Measurements from ENCODE around the gene AK1. TPM values are rescaled to one million over a fixed set of nuclear protein-coding genes. Genes with fewer than 3 reads are reported as not detected.
"Not testable (repeated sequence)": the region's sequence is repeated elsewhere in the genome, so short reads cannot be mapped to it uniquely, and the experiment has no call there.

Gene AK1
- total RNA-seq, 5 donors from 2014 or later (not counting 1 experiment from before 2014, with no cell fraction given): 40.5 to 54.9 (median 50.4) TPM

DNA sequence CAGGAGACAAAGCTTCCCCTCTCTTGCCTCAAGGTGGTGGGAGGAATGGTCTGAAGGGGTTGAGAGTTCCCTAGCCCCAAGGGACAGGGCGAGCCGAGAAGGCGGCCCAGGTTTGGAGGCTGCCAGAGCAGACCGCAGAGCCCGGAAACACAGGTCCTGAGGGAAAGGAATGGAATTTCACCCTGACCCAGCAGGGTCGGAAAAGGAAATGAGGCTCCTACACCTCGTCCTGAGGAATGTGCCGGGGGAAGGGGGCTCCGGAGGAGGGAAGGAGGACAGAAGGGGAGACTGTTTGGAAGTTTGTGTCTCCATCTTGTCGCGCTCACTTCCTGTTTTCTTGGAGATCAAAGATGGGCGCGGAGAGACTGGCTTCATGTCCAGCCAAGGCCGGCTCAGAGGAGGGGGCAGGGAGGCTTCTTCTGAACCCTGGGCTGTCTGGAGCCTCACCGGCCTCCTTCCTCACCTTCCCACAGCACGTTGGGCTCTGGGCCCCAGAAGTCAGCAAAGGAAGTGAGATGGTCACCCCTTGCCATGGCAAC is 32.6 kb downstream of the AK1 start:
- Mint-ChIP-seq H3K4me1 (no peaks in the 10 kb centered on the region), H3K4me3 (no peak overlapping the region), H3K27ac (no peak overlapping the region), H3K36me3 (peaks cover 12% of the 10 kb centered on the region), H3K27me3 (no peaks in the 10 kb centered on the region), H3K9me3 (peaks cover 9 to 13% (median 12%) of the 10 kb centered on the region in 3 donors)
- no peak overlapping the region for H3K27ac ChIP-seq (ENCODE audit: low read length)
- 98% methylated on average over 9 of the region's 16 CpGs for WGBS (ENCODE audit: insufficient coverage)
- no peaks in the 10 kb centered on the region for H3K27me3 ChIP-seq (replicated peaks in 1 of 2; ENCODE audit: control insufficient read depth in 2 of 2, extremely low read depth in 1 of 2, insufficient read depth in 2 of 2, low read length in 1 of 2)
- DNase-seq (no peak), ATAC-seq (replicated peaks in 1 of 4) (no peak)
- no peaks in the 10 kb centered on the region for H3K9me3 ChIP-seq
- H3K36me3 ChIP-seq (ENCODE audit: control insufficient read depth in 2 of 2, extremely low read depth in 1 of 2, insufficient read depth in 1 of 2, low read length in 1 of 2): peaks cover 4 to 11% of the 10 kb centered on the region in 2 donors
- CTCF ChIA-PET: interaction anchor here in 1 of 2 donors (0.6 kb wide), 1 partner anchor 325 kb away, joined by 8 read pairs; no protein-coding TSS in a partner anchor
- POLR2A ChIA-PET: no interaction called here
- no peaks in the 10 kb centered on the region for H3K4me1 ChIP-seq (ENCODE audit: control insufficient read depth in 1 of 2, extremely low read depth in 1 of 2, insufficient read depth in 2 of 2, low read length in 2 of 2)
- H3K4me3 ChIP-seq (ENCODE audit: control insufficient read depth in 1 of 2, extremely low read depth in 1 of 2, low read length in 1 of 2): no peak overlapping the region

DNA sequence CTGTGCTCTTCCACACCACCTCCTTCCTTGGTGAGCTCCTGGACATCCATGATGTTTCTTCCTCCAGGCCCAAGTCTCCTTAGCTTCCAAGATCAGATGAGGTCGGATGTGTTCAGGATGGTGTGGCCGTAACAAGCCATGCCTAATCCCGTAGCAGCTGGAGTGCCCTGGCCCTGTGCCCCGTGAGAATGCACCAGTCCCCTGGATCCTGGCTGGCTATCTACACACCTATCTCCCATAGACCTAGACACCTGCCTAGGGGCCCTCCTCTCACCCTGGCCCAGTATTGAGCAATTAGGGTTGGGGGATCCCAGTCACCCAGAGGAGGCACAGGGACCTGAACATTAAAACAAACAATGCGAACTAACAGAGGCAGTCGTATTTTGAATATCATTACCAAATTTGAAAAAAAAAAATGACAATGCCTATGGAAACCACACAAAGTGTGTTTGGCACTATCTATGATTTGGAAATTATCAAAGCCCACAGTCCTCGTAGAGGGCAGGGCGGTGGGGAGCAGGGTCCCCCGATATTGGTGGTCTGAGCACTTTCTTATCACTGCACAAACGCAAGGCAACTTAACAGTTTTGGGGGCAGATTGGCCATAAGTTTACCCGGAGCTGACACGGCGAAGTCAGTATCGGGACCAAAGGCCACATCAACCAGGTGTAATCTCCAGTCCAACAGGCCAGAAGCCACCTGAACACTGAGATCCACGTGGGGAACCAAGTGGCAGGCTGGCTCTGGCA is 36.2 kb downstream of the AK1 start:
- Mint-ChIP-seq H3K27ac (no peak overlapping the region), H3K4me3 (no peak overlapping the region), H3K9me3 (no peaks in the 10 kb centered on the region), H3K36me3 (peaks cover 3% of the 10 kb centered on the region), H3K27me3 (no peaks in the 10 kb centered on the region), H3K4me1 (no peaks in the 10 kb centered on the region)
- CTCF ChIA-PET: no interaction called here
- H3K27me3 ChIP-seq (replicated peaks in 1 of 2; ENCODE audit: control insufficient read depth in 2 of 2, extremely low read depth in 1 of 2, insufficient read depth in 2 of 2, low read length in 1 of 2): peaks cover 0 to 6% of the 10 kb centered on the region in 2 experiments
- H3K27ac ChIP-seq (ENCODE audit: low read length): no peak overlapping the region
- ATAC-seq (replicated peaks in 1 of 4) (no peak), DNase-seq (no peak)
- WGBS (ENCODE audit: insufficient coverage): 96% methylated on average over 10 of the region's 15 CpGs
- H3K36me3 ChIP-seq (ENCODE audit: control insufficient read depth in 2 of 2, extremely low read depth in 1 of 2, insufficient read depth in 1 of 2, low read length in 1 of 2): peaks cover 4 to 6% of the 10 kb centered on the region in 2 donors
- no peaks in the 10 kb centered on the region for H3K4me1 ChIP-seq (ENCODE audit: control insufficient read depth in 1 of 2, extremely low read depth in 1 of 2, insufficient read depth in 2 of 2, low read length in 2 of 2)
- H3K4me3 ChIP-seq (ENCODE audit: control insufficient read depth in 1 of 2, extremely low read depth in 1 of 2, low read length in 1 of 2): no peak overlapping the region
- H3K9me3 ChIP-seq: no peaks in the 10 kb centered on the region
- POLR2A ChIA-PET: no interaction called here

DNA sequence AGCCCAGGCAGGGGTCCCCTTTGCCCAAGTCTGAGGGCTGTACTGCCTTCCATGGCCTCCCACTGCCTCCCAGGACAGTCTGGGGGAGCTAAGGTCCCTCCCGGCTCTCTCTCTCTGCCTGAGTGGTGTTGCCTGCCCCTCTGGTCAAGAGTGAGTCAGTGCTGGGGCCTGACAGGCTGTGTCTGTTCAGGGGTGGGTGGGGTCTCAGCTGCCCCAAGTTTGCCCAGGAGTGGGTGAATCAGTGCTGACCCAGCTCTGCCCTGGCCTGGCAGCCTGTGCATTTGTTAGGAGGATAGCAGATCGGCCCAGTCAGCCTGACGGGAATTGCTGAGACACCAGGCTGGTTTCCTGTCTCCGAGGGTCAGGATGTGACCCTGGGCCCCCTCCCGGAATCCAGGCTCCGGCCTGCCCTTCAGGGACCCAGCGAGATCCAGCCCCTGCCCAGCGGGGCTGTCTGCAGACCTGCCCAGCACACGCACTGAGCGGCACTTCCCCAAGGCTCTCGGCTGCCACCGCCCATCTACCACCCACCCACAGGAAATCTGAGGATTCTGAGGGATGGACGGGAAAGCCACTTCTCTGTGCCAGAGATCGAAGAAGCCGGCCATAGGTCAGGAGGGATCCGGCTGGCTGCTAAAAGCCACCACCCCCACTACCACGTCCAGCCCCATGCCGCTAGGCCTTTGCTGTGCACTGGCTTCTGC is 38.9 kb downstream of the AK1 start:
- CTCF ChIA-PET: no interaction called here
- Histone ChIP-seq H3K36me3 (ENCODE audit: control insufficient read depth in 2 of 2, extremely low read depth in 1 of 2, insufficient read depth in 1 of 2, low read length in 1 of 2) (peaks cover 4 to 6% of the 10 kb centered on the region in 2 donors), H3K4me3 (ENCODE audit: control insufficient read depth in 1 of 2, extremely low read depth in 1 of 2, low read length in 1 of 2) (no peak overlapping the region), H3K4me1 (ENCODE audit: control insufficient read depth in 1 of 2, extremely low read depth in 1 of 2, insufficient read depth in 2 of 2, low read length in 2 of 2) (no peaks in the 10 kb centered on the region), H3K27me3 (replicated peaks in 1 of 2; ENCODE audit: control insufficient read depth in 2 of 2, extremely low read depth in 1 of 2, insufficient read depth in 2 of 2, low read length in 1 of 2) (peaks cover 0 to 8% of the 10 kb centered on the region in 2 experiments), H3K27ac (ENCODE audit: low read length) (no peak overlapping the region), H3K9me3 (no peaks in the 10 kb centered on the region)
- no peak for DNase-seq
- H3K27ac Mint-ChIP-seq: no peak overlapping the region
- WGBS (ENCODE audit: insufficient coverage): 81% methylated on average over 16 of the region's 18 CpGs
- peaks cover 3% of the 10 kb centered on the region for H3K36me3 Mint-ChIP-seq
- ATAC-seq (replicated peaks in 1 of 4): no peak
- POLR2A ChIA-PET: no interaction called here
- H3K4me3 Mint-ChIP-seq: no peak overlapping the region
- no peaks in the 10 kb centered on the region for H3K27me3 Mint-ChIP-seq
- H3K9me3 Mint-ChIP-seq: no peaks in the 10 kb centered on the region
- H3K4me1 Mint-ChIP-seq: peaks cover 0 to 2% (median 2%) of the 10 kb centered on the region in 3 donors

DNA sequence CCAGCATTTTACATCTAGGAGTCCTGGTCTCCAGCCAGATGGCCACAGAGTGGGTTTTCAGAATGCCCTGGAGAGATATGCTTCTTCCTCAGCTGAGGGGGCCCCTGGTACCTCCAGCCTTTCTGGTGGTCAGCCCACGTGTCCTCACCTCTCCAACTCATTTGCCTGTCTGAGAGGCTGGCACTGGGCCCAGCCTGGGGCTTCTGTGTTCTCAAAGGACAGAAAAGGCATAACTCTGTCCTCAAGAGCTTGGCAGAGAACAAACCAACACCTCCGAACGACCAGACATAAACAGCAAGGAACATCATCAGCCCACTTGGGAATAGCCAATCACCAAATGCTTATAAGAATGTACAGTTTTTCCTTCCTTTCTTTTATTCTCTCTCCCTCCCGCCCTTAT is 40.1 kb downstream of the AK1 start:
- H3K4me3 Mint-ChIP-seq: no peak overlapping the region
- no peak for ATAC-seq (replicated peaks in 1 of 4)

DNA sequence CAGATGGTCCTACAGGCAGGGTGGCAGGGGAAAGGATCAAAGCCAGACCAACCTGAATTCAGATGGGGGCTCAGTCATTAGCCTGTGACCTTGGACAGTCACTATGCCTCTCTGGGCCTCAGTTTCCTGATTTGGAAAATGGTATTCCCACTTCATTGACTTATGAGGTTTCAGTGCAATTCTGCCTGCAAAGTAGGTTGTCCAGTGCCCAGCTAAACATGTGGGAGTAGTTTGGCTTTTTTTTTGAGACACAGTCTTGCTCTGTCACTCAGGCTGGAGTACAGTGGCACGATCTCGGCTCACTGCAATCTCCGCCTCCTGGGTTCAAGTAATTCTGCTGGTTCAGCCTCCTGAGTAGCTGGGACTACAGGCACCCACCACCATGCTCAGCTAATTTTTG is 40.9 kb downstream of the AK1 start:
- 100% methylated on average over 3 of the region's 3 CpGs for WGBS (ENCODE audit: insufficient coverage)
- H3K9me3 Mint-ChIP-seq; H3K27ac Mint-ChIP-seq; H3K27ac ChIP-seq (ENCODE audit: low read length); H3K27me3 ChIP-seq (replicated peaks in 1 of 2; ENCODE audit: control insufficient read depth in 2 of 2, extremely low read depth in 1 of 2, insufficient read depth in 2 of 2, low read length in 1 of 2); H3K4me3 ChIP-seq (ENCODE audit: control insufficient read depth in 1 of 2, extremely low read depth in 1 of 2, low read length in 1 of 2); POLR2A ChIA-PET; H3K4me3 Mint-ChIP-seq; H3K27me3 Mint-ChIP-seq; H3K4me1 ChIP-seq (ENCODE audit: control insufficient read depth in 1 of 2, extremely low read depth in 1 of 2, insufficient read depth in 2 of 2, low read length in 2 of 2); H3K36me3 Mint-ChIP-seq; DNase-seq; ATAC-seq (replicated peaks in 1 of 4); H3K36me3 ChIP-seq (ENCODE audit: control insufficient read depth in 2 of 2, extremely low read depth in 1 of 2, insufficient read depth in 1 of 2, low read length in 1 of 2); H3K9me3 ChIP-seq: not testable (repeated sequence)
- CTCF ChIA-PET: interaction anchor here in 1 of 2 donors (0.6 kb wide), 1 partner anchor 102 kb away, joined by 3 read pairs; no protein-coding TSS in a partner anchor
- peaks cover 7 to 11% (median 10%) of the 10 kb centered on the region in 3 donors for H3K4me1 Mint-ChIP-seq

More for the DNA sequence above, 40.1 kb downstream of the AK1 start:
- H3K27ac Mint-ChIP-seq: no peak overlapping the region
- H3K36me3 ChIP-seq (ENCODE audit: control insufficient read depth in 2 of 2, extremely low read depth in 1 of 2, insufficient read depth in 1 of 2, low read length in 1 of 2): peaks cover 4 to 6% of the 10 kb centered on the region in 2 donors
- H3K4me1 ChIP-seq (ENCODE audit: control insufficient read depth in 1 of 2, extremely low read depth in 1 of 2, insufficient read depth in 2 of 2, low read length in 2 of 2): peaks cover 2% of the 10 kb centered on the region in 2 experiments
- H3K27me3 ChIP-seq (replicated peaks in 1 of 2; ENCODE audit: control insufficient read depth in 2 of 2, extremely low read depth in 1 of 2, insufficient read depth in 2 of 2, low read length in 1 of 2): peaks cover 0 to 8% of the 10 kb centered on the region in 2 experiments
- no peak for DNase-seq
- peaks cover 3 to 8% (median 8%) of the 10 kb centered on the region in 3 donors for H3K4me1 Mint-ChIP-seq
- no peak overlapping the region for H3K27ac ChIP-seq (ENCODE audit: low read length)
- no peak overlapping the region for H3K4me3 ChIP-seq (ENCODE audit: control insufficient read depth in 1 of 2, extremely low read depth in 1 of 2, low read length in 1 of 2)
- H3K9me3 Mint-ChIP-seq: no peaks in the 10 kb centered on the region
- peaks cover 3% of the 10 kb centered on the region for H3K36me3 Mint-ChIP-seq
- ChIA-PET CTCF (interaction anchor here in 1 of 2 donors (0.6 kb wide), 1 partner anchor 103 kb away, joined by 3 read pairs; no protein-coding TSS in a partner anchor), POLR2A (no interaction called here)
- no peaks in the 10 kb centered on the region for H3K9me3 ChIP-seq
- WGBS (ENCODE audit: insufficient coverage): 67% methylated on average over 4 of the region's 4 CpGs
- no peaks in the 10 kb centered on the region for H3K27me3 Mint-ChIP-seq

DNA sequence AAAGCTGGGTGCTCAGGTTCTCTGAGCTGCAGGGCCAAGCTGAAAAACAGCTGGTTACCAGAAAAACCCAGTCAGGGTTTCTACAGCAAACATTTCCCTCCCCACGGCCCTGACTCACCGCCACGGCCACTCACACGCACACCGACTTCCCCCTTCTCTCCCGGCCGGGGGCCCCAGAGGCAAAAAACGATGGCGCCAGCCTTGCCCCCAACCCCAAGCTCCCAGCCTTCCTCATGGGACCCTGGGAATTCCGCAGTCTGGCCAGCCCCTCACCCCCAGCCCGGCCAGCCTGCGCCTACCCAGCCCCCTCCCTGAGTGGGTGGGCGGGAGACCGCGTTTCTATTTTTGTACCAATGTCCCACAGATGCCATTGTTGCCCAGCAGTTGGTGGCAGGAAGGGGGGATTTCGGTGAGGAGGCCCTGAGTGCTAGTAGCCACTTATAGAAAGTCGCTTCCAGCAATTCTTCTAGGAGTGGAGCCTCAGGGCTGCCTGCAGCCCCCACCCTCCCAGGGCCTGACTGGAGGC is 41.4 kb downstream of the AK1 start:
- ATAC-seq (replicated peaks in 1 of 4) (no peak), DNase-seq (peak in 1 of 35 experiments; percentile 24)
- Mint-ChIP-seq H3K4me1 (peaks cover 7 to 11% (median 10%) of the 10 kb centered on the region in 3 donors), H3K4me3 (no peak overlapping the region), H3K27ac (no peak overlapping the region), H3K27me3 (no peaks in the 10 kb centered on the region), H3K9me3 (no peaks in the 10 kb centered on the region), H3K36me3 (peaks cover 3% of the 10 kb centered on the region)
- POLR2A ChIA-PET: no interaction called here
- no peak overlapping the region for H3K27ac ChIP-seq (ENCODE audit: low read length)
- H3K27me3 ChIP-seq (replicated peaks in 1 of 2; ENCODE audit: control insufficient read depth in 2 of 2, extremely low read depth in 1 of 2, insufficient read depth in 2 of 2, low read length in 1 of 2): peaks cover 0 to 8% of the 10 kb centered on the region in 2 experiments
- H3K36me3 ChIP-seq (ENCODE audit: control insufficient read depth in 2 of 2, extremely low read depth in 1 of 2, insufficient read depth in 1 of 2, low read length in 1 of 2): peaks cover 0 to 4% of the 10 kb centered on the region in 2 donors
- CTCF ChIA-PET: no interaction called here
- no peaks in the 10 kb centered on the region for H3K9me3 ChIP-seq
- H3K4me1 ChIP-seq (ENCODE audit: control insufficient read depth in 1 of 2, extremely low read depth in 1 of 2, insufficient read depth in 2 of 2, low read length in 2 of 2): peaks cover 2 to 5% of the 10 kb centered on the region in 2 experiments
- WGBS (ENCODE audit: insufficient coverage): 75% methylated on average over 9 of the region's 17 CpGs
- H3K4me3 ChIP-seq (ENCODE audit: control insufficient read depth in 1 of 2, extremely low read depth in 1 of 2, low read length in 1 of 2): no peak overlapping the region
